GM12878 (cell line): ENCODE results near the gene C17orf78. TPM values are rescaled to one million over a fixed set of nuclear protein-coding genes. Genes with fewer than 3 reads are reported as not detected.

Experiments used
- MTA3 ChIP-seq: IDR thresholded peaks from 2 replicates; pipeline ENCODE4 v1.6.1; 2012; ENCODE audit warnings: low read length, inconsistent platforms, borderline replicate concordance
- NR2C1 ChIP-seq: fragments of 450-650 bp; IDR thresholded peaks from 2 replicates; pipeline ENCODE4 v1.6.1; 2017; ENCODE audit warnings: antibody characterized with exemption, mild to moderate bottlenecking, moderate library complexity
- SRF ChIP-seq, 2 experiments: IDR thresholded peaks; 2 replicates each; pipeline ENCODE4 v1.6.1; 2011; ENCODE audit warnings: low read depth in 2 of 2, low read length in 2 of 2, mild to moderate bottlenecking in 1 of 2, moderate library complexity in 1 of 2
- TCF7 ChIP-seq: IDR thresholded peaks from 2 replicates; pipeline ENCODE4 v1.6.1; 2014; ENCODE audit warnings: antibody characterized with exemption, borderline replicate concordance
- polyA plus RNA-seq, 11 experiments: library from polyadenylated mRNA; depleted of rRNA in 4 of 11; unstranded in 6 of 11; stranded (reverse) in 5 of 11; fragments of >200 nt; fragmentation: Nextera tagmentation in 4 of 11; fragmentation: Illumina TruSeq in 1 of 11; extraction: Ambion mirVana in 4 of 11; extraction: Trizol in 1 of 11; gene quantifications; 1 replicate in 1 of 11; 2 replicates in 10 of 11; pipeline versions ENCODE4 v1.2.1 to v1.2.3, GENCODE V29; 2011 to 2016; ENCODE audit warnings: inconsistent platforms in 2 of 11, missing spikeins in 2 of 11, low read depth in 1 of 11
- total RNA-seq, 4 experiments: library from RNA; depleted of rRNA in 3 of 4; stranded (reverse); fragments of >200 nt in 3 of 4; fragmentation: Illumina TruSeq in 1 of 4; extraction: Trizol in 1 of 4; gene quantifications; 2 replicates each; pipeline versions ENCODE4 v1.2.1 to v1.2.3, GENCODE V29; 2013 to 2021
- TF ChIP-seq, protein P1 (sequence below): IDR thresholded peaks from 2 replicates; pipeline ENCODE4 v1.6.1; 2012; ENCODE audit warnings: low read depth, low read length, improper control_type of control experiment
- TF ChIP-seq, protein P2 (sequence below), 3 experiments: IDR thresholded peaks in 2 of 3; conservative IDR thresholded peaks in 1 of 3; 2 replicates each; pipeline ENCODE4 v1.5.1; 2011; ENCODE audit warnings: low read depth in 3 of 3, low read length in 3 of 3, mild to moderate bottlenecking in 3 of 3, control low read depth in 2 of 3, moderate library complexity in 2 of 3, inconsistent platforms in 1 of 3, mixed read lengths in 1 of 3; ENCODE audit not compliant: control insufficient read depth in 2 of 3, insufficient read depth in 1 of 3; ENCODE audit errors: extremely low read depth in 1 of 3
- TF ChIP-seq, protein P3 (sequence below): IDR thresholded peaks from 2 replicates; pipeline ENCODE4 v1.6.1; 2011; ENCODE audit warnings: borderline replicate concordance, low read depth, mild to moderate bottlenecking, moderate library complexity, low read length; ENCODE audit not compliant: insufficient read depth, poor library complexity, severe bottlenecking
- TF ChIP-seq, protein P4 (sequence below): fragments of 450-650 bp; IDR thresholded peaks from 2 replicates; pipeline ENCODE4 v1.6.1; 2014; ENCODE audit warnings: mild to moderate bottlenecking
- TF ChIP-seq, protein P5 (sequence below): fragments of 450-650 bp; IDR thresholded peaks from 2 replicates; pipeline ENCODE4 v1.6.1; 2017; ENCODE audit warnings: low read depth, mild to moderate bottlenecking, moderate library complexity

Gene C17orf78
- total and polyA plus RNA-seq, 10 of the 15 experiments (the other 5 are each of a cell fraction or from before 2014, with no cell fraction given) = 0.10 TPM; not detected in 9

DNA sequence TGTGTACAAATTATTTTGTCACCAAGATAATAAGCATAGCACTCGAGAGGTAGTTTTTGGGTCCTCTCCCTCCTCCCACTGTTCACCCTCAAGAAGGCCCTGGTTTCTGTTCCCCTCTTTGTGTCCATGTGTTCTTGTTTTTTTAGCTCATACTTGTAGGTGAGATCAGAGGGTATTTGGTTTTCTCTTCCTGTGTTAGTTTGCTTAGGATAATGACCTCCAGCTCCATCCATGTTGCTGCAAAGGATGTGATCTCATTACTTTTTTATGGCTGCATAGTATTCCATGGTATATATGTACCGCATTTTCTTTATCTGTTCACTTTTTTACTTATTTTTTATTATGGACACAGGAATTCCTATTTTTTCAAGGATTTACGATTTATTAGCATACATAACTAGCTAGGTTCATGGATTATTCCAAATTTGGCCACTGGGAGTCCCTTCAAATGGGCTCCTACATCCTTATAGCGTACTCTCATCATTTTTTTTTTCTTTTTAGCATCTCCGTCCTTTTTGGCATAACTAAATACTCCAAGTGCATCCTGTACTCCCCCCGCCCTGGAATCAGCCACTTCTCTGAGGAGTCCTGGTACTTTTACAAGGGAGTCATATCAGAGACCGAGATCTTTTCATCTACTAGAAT, 38.2 kb downstream of the C17orf78 start (continued):
- TF ChIP-seq MTA3 = no peak
- TF ChIP-seq, protein P1, sequence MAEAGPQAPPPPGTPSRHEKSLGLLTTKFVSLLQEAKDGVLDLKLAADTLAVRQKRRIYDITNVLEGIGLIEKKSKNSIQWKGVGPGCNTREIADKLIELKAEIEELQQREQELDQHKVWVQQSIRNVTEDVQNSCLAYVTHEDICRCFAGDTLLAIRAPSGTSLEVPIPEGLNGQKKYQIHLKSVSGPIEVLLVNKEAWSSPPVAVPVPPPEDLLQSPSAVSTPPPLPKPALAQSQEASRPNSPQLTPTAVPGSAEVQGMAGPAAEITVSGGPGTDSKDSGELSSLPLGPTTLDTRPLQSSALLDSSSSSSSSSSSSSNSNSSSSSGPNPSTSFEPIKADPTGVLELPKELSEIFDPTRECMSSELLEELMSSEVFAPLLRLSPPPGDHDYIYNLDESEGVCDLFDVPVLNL = no peak
- TF ChIP-seq TCF7 = no peak
- no peak for TF ChIP-seq SRF (IDR thresholded peaks at IDR 0.05; ENCODE audit: low read depth in 2 of 2, low read length in 2 of 2)
- TF ChIP-seq, protein P2, sequence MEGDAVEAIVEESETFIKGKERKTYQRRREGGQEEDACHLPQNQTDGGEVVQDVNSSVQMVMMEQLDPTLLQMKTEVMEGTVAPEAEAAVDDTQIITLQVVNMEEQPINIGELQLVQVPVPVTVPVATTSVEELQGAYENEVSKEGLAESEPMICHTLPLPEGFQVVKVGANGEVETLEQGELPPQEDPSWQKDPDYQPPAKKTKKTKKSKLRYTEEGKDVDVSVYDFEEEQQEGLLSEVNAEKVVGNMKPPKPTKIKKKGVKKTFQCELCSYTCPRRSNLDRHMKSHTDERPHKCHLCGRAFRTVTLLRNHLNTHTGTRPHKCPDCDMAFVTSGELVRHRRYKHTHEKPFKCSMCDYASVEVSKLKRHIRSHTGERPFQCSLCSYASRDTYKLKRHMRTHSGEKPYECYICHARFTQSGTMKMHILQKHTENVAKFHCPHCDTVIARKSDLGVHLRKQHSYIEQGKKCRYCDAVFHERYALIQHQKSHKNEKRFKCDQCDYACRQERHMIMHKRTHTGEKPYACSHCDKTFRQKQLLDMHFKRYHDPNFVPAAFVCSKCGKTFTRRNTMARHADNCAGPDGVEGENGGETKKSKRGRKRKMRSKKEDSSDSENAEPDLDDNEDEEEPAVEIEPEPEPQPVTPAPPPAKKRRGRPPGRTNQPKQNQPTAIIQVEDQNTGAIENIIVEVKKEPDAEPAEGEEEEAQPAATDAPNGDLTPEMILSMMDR (IDR thresholded peaks at IDR 0.05 in 2 of 3, conservative IDR thresholded peaks at IDR 0.05 in 1 of 3; ENCODE audit: control insufficient read depth in 2 of 3, extremely low read depth in 1 of 3, insufficient read depth in 1 of 3, low read depth in 3 of 3, low read length in 3 of 3) = 0 out of 6 replicates have a peak, but pooled peaks of 1 of the 3 experiments have one; percentile 5
- TF ChIP-seq, protein P3, sequence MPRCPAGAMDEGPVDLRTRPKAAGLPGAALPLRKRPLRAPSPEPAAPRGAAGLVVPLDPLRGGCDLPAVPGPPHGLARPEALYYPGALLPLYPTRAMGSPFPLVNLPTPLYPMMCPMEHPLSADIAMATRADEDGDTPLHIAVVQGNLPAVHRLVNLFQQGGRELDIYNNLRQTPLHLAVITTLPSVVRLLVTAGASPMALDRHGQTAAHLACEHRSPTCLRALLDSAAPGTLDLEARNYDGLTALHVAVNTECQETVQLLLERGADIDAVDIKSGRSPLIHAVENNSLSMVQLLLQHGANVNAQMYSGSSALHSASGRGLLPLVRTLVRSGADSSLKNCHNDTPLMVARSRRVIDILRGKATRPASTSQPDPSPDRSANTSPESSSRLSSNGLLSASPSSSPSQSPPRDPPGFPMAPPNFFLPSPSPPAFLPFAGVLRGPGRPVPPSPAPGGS = no peak
- peak; percentile 52; the same call in 1 of the 2 replicates for TF ChIP-seq NR2C1
- TF ChIP-seq, protein P4, sequence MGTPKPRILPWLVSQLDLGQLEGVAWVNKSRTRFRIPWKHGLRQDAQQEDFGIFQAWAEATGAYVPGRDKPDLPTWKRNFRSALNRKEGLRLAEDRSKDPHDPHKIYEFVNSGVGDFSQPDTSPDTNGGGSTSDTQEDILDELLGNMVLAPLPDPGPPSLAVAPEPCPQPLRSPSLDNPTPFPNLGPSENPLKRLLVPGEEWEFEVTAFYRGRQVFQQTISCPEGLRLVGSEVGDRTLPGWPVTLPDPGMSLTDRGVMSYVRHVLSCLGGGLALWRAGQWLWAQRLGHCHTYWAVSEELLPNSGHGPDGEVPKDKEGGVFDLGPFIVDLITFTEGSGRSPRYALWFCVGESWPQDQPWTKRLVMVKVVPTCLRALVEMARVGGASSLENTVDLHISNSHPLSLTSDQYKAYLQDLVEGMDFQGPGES = no peak
- TF ChIP-seq, protein P5, sequence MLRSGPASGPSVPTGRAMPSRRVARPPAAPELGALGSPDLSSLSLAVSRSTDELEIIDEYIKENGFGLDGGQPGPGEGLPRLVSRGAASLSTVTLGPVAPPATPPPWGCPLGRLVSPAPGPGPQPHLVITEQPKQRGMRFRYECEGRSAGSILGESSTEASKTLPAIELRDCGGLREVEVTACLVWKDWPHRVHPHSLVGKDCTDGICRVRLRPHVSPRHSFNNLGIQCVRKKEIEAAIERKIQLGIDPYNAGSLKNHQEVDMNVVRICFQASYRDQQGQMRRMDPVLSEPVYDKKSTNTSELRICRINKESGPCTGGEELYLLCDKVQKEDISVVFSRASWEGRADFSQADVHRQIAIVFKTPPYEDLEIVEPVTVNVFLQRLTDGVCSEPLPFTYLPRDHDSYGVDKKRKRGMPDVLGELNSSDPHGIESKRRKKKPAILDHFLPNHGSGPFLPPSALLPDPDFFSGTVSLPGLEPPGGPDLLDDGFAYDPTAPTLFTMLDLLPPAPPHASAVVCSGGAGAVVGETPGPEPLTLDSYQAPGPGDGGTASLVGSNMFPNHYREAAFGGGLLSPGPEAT = peak; percentile 50; the same call in 1 of the 2 replicates
